Endothelial cell of umbilical vein (primary cell): ENCODE results near the gene AEBP1.

ENCODE experiments used
- POLR2AphosphoS5 ChIP-seq: IDR thresholded peaks from 2 replicates; pipeline ENCODE4 v1.6.1; 2012; ENCODE audit warnings: low read depth, mild to moderate bottlenecking, control low read depth, low read length, moderate library complexity; ENCODE audit not compliant: insufficient read depth
- TF ChIP-seq, protein P1 (sequence below), 2 donors: IDR thresholded peaks; 1 replicate in 1 of 2; 2 replicates in 1 of 2; pipeline ENCODE4 v1.5.1; 2011; ENCODE audit warnings: low read length in 2 of 2, mild to moderate bottlenecking in 2 of 2, moderate library complexity in 2 of 2, control low read depth in 1 of 2, inconsistent platforms in 1 of 2, low read depth in 1 of 2; ENCODE audit not compliant: insufficient read depth in 1 of 2; ENCODE audit errors: extremely low read depth in 1 of 2

DNA sequence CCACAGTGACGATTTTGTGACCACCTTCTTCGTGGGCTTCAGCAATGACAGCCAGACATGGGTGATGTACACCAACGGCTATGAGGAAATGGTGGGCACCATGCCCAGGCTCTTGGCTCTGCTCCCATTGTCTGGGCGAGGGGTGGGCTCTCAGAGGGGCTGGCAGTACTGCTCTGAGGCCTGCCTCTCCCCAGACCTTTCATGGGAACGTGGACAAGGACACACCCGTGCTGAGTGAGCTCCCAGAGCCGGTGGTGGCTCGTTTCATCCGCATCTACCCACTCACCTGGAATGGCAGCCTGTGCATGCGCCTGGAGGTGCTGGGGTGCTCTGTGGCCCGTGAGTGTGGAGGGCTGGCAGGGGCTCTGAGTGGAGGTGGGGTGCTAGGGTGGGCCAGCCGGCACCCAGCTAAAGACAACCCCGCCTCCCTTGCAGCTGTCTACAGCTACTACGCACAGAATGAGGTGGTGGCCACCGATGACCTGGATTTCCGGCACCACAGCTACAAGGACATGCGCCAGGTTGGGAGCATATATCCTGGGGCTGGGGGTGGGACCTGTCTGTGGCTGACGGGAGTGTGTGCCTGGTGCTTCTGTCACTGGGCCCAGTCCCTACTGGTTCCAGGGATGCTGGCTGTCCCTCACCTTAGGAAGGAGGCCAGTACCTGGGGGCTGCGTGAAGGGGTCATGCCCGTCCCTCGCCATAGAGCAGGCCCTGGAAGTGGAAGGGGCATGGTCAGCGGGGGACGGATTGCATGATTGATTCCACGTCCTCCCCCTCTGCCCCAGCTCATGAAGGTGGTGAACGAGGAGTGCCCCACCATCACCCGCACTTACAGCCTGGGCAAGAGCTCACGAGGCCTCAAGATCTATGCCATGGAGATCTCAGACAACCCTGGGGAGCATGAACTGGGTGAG lies 6.8 kb downstream of the AEBP1 start:
- TF ChIP-seq, protein P1, sequence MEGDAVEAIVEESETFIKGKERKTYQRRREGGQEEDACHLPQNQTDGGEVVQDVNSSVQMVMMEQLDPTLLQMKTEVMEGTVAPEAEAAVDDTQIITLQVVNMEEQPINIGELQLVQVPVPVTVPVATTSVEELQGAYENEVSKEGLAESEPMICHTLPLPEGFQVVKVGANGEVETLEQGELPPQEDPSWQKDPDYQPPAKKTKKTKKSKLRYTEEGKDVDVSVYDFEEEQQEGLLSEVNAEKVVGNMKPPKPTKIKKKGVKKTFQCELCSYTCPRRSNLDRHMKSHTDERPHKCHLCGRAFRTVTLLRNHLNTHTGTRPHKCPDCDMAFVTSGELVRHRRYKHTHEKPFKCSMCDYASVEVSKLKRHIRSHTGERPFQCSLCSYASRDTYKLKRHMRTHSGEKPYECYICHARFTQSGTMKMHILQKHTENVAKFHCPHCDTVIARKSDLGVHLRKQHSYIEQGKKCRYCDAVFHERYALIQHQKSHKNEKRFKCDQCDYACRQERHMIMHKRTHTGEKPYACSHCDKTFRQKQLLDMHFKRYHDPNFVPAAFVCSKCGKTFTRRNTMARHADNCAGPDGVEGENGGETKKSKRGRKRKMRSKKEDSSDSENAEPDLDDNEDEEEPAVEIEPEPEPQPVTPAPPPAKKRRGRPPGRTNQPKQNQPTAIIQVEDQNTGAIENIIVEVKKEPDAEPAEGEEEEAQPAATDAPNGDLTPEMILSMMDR (IDR thresholded peaks at IDR 0.05; ENCODE audit: extremely low read depth in 1 of 2, insufficient read depth in 1 of 2, low read depth in 1 of 2, low read length in 2 of 2), result no peak
- no peak for TF ChIP-seq POLR2AphosphoS5
